Measurements from ENCODE around the gene FAM219A.
"Not testable (repeated sequence)": the region's sequence is repeated elsewhere in the genome, so short reads cannot be mapped to it uniquely, and the experiment has no call there.

FAM219A gene

DNA sequence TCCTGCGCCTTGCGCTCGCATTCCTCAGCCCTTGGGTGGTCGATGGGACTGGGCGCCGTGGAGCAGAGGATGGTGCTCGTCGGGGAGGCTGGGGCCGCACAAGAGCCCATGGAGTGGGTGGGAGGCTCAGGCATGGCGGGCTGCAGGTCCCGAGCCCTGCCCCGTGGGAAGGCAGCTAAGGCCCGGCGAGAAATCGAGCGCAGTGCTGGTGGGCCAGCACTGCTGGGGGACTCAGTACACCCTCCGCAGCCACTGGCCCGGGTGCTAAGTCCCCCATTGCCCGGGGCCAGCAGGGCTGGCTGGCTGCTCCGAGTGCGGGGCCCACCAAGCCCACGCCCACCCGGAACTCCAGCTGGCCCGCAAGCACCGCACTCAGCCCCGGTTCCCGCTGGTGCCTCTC is 24.4 kb upstream of the FAM219A start:
- not testable (repeated sequence) for FAIRE-seq

DNA sequence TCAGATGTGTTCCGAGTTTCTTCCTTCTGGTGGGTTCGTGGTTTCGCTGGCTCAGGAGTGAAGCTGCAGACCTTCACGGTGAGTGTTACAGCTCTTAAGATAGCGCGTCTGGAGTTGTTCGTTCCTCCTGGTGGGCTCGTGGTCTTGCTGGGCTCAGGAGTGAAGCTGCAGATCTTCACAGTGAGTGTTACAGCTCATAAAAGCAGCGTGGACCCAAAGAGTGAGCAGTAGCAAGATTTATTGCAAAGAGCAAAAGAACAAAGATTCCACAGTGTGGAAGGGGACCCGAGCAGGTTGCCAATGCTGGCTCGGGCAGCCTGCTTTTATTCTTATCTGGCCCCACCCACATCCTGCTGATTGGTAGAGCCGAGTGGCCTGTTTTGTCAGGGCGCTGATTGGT is 23.2 kb upstream of the FAM219A start:
- not testable (repeated sequence) for FAIRE-seq

DNA sequence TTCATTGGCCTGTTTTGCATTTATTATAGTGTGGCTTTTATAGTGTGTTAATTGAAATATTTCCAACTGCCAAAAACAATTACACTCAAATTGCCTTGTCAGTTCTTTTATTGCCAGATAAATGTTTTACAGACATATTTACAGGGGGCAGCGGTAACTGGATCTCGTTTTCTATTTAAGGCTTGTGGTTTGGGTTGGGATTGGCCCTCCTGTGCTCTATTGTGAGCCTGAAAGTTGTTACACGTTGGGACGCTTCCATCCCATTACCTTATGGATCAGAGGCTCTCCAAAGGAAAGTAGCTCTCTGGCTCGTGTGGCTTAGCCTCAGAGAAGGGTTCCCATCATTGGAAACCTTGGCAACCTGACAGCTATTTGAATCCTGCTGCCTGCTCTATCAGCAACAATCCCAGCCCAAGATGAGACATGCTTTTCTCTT is 21.1 kb upstream of the FAM219A start:
- FAIRE-seq = no peak

DNA sequence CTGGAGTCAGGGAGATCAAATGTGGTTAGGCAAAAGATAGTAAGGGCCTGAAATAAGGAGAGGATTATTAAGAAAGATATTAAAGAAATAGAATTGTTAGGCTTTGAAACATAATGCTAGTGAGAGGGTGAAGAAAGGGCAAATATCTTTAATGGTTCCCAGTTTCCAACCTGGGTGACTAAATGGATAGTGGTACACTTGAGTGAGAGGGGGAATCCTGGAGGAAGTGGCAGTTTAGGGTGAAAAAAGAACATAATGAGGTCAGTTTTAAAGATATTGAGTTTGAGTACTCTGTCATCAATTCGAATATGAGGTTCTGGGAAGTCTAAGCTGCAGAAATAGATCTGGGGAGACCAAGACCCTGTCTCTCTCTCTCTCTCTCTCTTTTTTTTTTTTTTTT is 19.2 kb upstream of the FAM219A start:
- FAIRE-seq = no peak

DNA sequence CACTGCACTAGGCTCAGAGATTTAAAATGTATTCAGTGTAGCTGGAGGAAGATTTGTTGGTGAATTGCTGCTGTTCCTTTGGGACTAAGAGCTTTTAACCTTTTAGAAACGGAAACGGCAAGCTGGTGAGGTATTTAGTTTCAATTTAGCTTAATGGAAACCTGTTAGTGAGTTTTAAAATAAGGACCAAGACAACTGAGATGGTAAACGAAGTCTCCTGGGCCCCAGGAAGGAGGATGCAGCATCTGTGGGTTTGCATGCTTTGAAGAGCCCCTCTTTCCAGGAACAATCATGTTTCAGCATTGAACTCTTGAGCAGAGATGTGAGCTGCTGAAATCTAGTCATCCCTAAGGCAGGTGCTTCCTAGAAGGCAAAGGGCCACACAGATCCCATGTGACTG is 16.7 kb upstream of the FAM219A start:
- FAIRE-seq = no peak

DNA sequence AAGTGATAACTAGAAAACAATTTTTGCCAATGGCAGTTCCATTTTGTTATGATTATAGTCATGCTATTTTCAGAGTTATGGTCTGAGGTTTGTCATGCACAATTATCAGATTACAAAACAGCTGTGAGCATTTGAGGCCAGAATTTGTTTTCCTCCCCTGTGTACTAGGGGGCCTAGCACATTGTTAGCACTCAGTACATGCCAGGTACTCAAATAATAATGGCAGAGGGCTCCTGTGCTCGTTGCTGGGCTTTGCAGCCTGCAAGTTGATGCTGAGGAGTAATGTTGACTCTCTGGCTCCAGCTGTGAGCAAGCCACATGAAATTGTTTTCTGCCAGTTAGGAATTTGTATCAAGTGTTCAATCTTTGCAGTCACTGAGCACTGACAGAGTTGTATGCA is 7.1 kb upstream of the FAM219A start:
- FAIRE-seq = no peak

DNA sequence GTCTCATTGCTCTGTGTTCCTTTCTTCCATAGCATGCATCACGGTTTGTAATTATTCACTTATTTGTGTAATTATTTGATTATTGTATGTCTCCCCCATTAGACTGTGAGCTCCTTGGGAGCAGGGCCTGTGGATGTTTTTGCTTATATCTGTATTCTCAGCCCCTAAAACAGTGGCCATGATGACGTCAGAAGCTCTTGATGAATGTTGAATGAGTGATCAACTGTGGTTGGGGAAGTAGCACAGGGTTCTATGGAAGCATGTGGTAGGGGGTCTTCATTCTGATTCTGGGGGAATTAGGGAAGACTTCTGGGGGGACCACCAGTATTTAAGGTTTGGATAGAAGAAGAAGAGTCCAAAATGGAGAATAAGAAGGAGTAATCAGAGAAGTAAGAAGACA is 6.2 kb upstream of the FAM219A start:
- FAIRE-seq = no peak

DNA sequence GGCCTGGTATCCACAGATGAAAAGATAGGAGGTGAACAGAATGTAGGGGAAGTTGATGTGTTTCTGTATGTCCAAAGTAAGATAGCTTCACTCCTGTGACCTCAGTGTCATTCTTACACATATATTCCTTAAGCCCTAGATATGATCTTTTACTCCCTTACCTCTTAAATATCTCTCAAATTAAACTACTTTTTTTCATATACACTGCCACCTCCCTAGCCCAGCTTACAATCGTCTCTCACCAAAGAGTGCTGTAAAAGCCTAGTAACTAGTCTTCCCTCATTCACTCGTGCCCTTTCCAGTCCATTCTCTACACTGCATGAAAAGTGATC is 5.5 kb upstream of the FAM219A start:
- FAIRE-seq = no peak

DNA sequence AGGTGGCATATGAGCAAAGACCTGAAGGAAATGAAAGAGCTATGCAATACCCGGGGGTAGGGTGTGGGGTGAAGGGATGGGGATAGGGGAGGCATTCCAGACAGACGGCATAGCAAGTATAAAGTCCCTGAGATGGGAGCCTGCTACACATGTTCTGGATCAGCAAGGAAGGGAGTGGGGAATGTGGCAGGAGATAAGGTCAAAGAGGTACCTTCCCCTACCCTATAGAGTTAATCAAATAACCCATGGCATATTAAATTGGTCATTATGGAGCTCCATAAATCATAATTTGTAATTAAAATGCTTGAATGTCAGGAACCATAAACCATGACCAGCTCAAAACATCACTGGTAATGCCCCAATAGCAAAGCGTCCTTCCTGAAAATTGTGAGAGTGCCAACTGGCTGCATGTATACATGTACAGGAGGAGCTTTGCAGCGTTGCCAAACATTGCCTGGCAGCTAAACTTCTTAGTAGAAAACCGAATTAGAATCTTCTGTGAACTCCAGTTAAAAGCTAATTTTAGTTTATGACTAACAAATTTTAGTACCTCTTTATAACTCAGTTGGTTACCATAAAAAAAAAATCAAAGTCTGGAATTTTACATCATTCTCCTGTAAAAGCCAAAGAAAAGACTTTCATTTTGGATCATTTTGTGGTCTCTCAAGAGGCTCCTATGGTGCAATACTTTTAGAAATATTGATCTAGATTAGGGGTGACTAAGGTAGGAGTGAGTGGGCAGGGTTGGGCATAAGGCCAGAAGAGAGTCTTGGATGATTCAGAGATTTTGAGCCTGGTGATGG is 4.9 kb upstream of the FAM219A start:
- no peak for FAIRE-seq

DNA sequence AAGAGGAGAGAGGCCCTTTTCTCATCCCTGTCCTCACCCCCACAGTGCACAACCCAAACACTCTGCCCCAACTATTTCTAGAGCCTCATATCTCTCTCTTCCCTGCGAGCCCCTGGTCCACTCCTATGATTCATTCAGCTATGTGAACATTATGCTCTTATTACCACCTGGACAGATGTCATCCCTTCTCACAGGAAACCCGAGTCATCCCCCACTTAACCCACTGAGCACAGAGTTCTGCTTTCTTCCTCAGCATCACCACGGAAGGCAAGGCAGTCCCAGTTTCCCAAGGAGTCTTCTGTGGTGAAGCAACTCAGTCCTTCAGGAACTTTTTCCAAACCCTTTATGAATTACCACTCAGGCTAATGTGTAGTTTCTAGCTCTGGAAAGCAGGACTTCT is 1.6 kb upstream of the FAM219A start:
- no peak for FAIRE-seq

DNA sequence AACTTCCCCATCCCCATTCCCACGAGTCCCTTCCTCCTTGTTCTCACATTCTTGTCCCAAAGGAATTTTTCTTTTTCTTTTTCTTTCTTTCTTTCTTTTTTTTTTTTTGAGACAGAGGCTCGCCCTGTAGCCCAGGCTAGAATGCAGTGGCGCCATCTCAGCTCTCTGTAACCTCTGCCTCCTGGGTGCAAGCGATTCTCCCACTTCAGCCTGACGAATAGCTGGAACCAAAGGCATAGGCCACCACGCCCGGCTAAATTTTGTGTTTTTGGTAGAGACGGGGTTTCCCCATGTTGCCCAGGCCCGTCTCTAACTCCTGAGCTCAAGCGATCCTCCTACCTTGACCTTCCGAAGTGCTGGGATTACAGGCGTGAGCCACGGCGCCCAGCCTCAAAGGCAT is 986 bp upstream of the FAM219A start:
- FAIRE-seq = no peak

DNA sequence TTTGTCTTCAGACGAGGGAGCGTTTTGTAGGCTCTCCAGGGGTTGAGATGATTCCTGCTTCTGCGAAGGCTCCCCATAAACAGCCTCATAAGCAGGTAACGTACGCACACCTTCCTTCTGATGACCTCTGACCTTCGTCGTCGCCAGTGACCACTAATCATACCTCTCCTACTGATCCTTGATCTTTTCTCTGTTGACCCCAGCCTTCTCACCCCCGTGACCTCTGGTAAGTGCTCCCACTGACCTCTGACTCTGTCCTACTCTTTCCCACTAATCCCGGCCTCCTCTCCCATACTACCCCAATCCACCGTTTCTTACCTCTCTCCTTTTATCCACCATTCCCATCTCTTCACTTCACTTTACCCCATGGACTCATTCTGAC is 580 bp upstream of the FAM219A start:
- no peak for FAIRE-seq

DNA sequence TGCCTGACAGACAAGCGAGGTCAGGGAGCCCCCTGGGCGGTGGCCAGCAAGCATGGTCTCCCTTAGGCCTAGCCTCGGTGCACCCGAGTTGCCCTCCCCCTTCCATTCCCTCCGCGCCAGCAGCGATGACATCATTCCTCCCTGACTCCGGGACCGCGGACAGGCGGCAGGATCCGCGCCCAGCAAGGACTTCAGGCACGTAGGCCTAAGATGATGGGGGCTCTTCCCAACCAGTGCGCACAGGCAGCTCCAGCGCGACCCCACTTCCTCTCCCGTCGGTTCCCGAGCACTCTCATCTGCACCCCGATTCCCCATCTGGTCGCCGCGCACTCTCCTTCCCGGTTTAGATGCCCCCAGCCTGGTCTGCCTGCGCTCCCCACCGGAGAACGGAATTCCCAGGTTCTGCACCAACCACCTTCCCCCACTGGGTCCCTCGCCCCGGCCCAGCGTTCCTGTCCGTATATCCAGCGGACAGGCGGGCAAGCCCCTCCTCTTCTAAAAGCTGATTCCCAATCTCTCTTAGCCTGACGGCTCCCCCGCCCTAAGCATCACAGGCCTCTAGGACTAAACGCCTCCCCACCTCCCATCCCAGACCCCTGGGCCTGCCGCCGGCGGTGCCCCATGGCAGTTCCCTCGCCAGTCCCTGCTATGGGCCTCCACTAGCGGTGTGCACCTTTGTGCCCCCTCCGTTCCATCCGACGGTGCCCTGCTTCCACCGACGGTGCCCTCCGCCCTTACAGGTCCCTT is 931 bp downstream of the FAM219A start:
- FAIRE-seq = no peak

DNA sequence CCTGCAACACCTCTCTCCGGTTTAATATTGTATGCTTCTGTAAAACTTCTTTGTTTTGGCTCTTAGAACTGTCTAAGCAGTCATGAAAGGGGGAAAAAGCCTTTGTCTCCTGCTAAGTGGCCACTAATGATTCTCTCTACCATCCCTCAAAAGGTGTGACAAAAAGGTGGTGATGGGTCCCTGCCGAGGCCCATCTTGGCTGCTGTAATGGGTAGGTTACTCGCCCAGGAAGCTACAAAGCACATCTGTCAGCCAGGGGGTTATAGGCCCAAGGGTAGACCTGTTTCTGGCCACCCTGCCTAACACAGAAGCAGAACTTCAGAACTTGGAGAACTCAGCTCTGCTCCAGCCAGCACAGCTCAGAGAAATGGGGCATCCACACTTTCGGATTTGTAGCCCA is 1.6 kb downstream of the FAM219A start:
- FAIRE-seq = no peak

DNA sequence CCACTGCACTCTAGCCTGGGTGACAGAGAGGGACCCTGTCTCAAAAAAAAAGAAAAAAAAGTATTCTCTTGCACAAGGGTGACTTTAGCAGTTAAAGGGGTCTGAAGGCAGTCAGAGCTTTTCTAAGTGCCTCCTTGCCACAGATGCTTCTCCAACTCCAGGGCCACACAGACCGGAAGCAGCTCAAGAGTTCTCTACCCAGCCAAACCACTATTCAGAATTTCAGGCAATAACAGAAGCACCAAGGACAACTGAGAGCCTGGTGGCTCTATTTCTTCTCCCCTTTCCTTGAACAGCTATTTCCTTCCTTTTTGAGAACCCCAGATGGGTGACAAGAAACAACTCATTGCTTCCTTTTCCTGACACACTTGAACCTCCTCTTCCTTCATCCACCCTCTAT is 2.2 kb downstream of the FAM219A start:
- no peak for FAIRE-seq

DNA sequence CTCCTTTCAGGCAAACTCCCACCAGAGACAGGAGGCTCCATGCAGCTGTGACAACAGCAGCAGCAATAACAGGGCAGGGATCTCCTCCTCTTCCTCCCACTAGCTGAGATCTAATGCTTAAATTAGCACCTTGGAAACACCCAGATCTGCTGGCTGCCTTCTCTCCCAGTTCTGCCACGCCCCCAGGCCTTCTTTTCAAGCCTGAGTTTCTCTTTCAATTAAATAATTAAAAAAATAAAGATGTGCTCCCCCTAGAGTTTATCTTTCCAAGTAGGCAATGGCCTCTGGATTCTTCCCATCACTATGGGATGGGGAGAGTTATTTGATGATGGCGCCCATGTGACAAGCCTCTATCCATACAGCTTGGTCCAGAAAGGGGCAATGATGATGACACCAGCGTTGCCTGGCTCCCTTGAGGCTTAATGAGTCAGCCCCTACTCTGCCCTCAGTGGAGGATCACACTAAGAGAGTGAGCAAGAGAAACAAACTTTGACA is 3.8 kb downstream of the FAM219A start:
- no peak for FAIRE-seq

DNA sequence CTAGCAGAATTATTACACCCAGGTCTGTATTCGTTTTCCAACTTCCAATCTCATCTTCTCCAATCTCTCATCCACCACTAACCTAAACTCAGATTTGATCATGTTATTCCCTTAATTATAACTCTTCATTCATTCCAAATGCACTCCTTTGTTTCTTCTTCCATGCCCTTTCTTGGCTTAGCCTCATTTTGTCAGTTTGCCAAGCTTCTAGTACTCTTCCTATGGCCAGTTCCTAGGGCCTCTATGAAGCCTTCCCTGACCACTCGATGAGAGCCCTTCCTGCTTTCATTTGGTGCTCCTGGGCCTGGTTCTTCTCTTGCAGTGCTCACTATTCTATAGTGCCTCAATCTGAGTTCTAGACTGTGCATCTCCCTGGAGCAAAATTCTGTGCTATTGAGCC is 5.8 kb downstream of the FAM219A start:
- FAIRE-seq = no peak

DNA sequence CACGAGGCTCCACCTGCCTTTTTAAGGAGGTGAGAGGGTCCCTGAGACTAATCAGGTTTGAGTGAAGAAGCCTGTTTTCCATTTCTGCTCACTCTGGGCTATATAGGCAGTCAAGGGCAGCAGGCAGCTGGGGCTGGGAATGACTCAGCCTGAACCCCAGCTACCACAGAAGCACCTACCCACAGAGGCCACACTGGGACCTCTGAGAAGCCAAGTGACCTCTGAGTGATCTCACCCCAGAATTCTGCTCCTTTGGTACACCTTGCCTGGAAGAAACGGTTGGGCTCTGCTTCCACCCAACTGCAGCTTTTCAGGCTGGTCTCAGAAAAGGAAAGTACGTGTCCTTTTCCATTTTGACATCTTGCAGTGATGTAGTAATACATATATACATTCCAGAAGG is 6.8 kb downstream of the FAM219A start:
- FAIRE-seq = no peak

DNA sequence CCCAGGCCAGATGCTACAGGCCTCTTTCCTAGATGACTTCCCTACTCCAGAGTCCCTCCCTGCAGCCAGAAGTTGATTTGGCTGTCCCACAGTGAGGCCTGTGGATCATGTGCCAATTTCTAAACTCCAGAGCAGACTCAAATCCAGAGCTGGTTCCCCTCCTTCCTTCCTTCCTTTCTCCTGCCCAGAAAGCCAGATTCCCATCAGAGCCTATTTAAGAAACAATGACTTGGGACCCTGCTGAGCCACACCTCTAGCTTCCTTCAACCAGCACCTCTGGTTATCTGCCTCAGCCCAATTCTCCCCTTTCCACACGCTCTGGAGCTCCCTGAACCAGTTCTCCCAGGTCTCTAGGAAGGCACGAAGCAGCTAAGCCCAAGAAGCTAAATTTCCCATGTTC is 7.2 kb downstream of the FAM219A start:
- no peak for FAIRE-seq

DNA sequence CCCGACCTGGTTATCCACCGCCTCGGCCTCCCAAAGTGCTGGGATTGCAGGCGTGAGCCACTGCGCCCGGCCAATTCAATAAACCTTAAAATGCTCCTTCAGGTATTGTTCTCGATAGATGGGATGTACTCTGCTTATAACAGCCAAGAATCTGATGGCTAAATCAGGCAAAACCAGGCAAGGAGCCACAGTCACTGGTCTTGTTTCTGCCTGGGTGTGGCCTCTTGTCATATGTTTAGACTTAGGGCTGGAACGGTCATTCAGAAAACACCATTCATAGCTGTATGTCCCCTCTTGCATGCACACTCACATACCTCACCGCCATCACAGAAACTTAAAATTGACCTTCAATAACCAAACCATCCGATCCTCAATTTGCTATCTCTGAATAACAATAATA is 7.7 kb downstream of the FAM219A start:
- FAIRE-seq = no peak

DNA sequence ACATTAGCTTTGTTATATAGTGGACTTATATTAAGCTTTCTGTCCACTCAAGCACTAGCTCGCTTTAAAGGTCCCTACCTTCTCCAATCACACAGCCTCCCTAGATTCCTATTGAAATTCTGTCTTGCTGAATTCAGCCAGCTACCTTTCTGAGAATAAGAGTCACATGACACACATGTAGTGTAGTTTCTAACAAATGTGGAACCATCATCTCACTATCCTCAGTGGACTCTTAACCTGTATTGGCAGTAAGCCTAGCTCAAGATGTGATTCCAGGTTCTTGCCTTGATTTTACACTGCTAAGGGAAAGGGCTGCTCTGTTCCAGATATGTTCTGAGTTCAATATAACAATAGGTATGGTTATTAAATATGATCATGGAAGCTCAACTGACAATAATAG is 11.4 kb downstream of the FAM219A start:
- FAIRE-seq = no peak

DNA sequence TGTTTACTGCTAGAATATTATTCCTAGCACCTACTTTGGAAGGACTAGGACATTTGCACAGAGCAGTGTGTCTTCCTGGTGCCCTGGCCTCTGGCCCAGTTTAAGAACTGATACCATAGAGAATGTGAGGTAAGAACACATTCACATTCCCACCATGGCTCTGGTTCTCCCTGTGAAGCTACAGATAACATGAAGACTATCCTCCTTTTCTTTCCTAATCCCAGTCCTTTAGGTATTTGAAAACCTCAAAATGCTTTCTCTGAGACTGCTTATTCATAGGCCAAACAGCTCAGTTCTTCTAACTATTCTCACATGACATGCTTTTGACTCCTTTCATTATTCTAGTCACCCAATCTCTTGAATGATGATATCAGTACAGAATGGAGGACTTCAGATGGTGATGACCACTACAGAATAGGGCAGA is 11.9 kb downstream of the FAM219A start:
- FAIRE-seq = no peak

DNA sequence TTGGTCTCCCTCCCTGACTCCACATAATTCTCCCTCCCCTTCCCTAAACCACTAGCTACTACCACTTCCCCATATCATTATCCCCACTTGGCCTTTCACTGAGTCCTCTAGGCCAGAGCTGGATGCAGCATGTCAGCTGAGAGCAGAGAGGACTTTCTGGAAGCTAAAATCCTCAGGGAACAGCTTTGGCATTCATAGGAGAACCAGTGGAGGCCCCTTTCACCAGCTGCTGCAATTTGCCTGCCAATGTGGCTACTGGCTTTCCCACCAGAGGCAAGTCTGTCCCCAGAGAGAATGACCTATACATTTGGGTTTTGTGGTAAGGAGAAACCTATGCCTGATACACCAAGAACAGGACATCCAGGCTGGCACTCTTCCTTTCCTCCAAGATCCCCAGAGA is 14.4 kb downstream of the FAM219A start:
- FAIRE-seq = no peak

DNA sequence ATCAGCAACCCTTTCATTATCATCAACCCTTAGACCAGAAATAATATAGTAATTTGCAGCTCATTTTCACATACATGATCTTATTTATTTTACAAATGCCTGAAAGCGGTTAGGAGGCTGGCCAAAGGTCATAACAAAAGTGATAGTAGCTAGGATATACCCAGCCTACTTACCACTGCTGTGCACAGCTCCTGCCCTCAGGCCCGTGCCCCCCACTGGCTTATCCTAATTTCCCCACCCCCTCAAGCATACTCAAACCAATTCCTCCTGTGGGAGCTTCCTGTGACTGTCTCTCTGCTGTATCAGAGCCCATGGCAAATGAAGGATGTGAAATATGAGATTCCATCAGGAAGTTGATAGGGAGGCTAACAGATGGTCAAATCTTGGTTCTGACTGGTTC is 14.8 kb downstream of the FAM219A start:
- FAIRE-seq = no peak

DNA sequence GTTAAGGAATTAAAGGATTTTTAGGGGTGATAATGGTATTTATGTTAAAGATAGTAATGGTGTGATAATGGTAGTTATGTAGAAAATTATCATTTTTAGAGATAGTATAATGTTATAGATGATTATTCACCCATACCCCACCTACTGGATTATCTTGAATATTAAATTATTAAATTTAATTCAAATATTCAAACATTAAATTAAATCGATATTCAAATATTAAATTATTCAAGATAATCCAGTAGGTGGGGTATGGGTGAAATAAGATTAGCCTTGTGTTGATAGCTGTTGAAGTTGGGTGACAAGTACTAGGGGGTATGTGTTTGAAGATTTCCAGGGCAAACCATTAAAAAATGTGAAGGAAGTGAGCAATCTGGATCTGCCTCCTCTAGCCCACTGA is 15.6 kb downstream of the FAM219A start:
- FAIRE-seq = no peak
